SK-N-SH (cell line): ENCODE results near the gene JMJD1C.

Source experiments
- NFIC ChIP-seq: IDR thresholded peaks from 2 replicates; pipeline ENCODE4 v1.4.0; 2012; ENCODE audit warnings: borderline replicate concordance
- TF ChIP-seq, protein P1 (sequence below): IDR thresholded peaks from 2 replicates; pipeline ENCODE4 v1.4.0; 2012; ENCODE audit warnings: low read depth

DNA sequence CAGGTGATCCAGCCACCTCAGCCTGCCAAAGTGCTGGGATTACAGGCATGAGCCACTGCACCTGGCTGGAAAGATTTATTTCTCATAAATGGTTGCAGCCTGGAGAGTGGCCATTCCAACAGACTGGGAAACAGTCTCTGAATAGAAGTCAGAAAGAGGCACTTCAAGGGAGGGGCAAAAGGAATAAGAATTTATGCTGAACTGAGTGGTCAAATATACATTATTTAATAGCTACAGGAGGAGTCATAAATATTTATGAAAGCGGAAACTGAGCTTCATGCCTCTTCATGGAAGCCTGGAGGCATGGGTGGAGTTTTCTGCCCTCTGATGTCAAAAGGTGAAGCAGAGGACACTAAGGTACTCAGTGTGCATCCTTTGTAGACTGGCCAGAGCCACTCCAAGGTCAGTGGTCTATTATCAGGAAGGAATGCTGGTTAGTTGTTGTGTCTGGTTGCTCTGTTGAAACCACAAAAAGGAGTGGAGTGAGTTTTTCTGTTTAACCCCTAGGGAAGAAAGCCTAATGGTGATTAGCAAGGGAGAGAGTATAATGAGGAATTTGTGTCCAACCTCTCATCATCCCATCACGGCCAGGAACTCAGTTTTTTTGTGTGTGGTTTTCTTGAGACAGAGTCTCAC is 341.9 kb downstream of the JMJD1C start:
- TF ChIP-seq, protein P1, sequence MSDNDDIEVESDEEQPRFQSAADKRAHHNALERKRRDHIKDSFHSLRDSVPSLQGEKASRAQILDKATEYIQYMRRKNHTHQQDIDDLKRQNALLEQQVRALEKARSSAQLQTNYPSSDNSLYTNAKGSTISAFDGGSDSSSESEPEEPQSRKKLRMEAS, result no peak
- no peak for TF ChIP-seq NFIC
